Psoas muscle (tissue), 8 donors: ENCODE results near the gene PRRG1. TPM values are rescaled to one million over a fixed set of nuclear protein-coding genes. Genes with fewer than 3 reads are reported as not detected.
"Not testable (repeated sequence)": the region's sequence is repeated elsewhere in the genome, so short reads cannot be mapped to it uniquely, and the experiment has no call there.

Experiments
- ATAC-seq, 4 donors: fragments of 200-7000 bp; cut with Tn5 transposase; one replicate each; pipeline ENCODE4 v1.9.1; 2020; ENCODE audit warnings: moderate library complexity in 3 of 4, mild to moderate bottlenecking in 2 of 4
- DNase-seq, 2 donors: peaks; one replicate each; pipeline ENCODE4 v3.0.0-alpha.2; 2020
- H3K27ac ChIP-seq: fragments of 200-600 bp; one replicate; pipeline ENCODE4 v1.8.0; 2022
- H3K27me3 ChIP-seq, 3 donors: fragments of 200-600 bp in 1 of 3; one replicate each; pipeline versions ENCODE4 v1.6.1 to v1.8.0; 2013 to 2022; ENCODE audit warnings: low read length in 2 of 3, mild to moderate bottlenecking in 2 of 3, moderate library complexity in 1 of 3; ENCODE audit not compliant: insufficient read depth in 3 of 3
- H3K36me3 ChIP-seq, 2 donors: fragments of 200-600 bp in 1 of 2; one replicate each; pipeline versions ENCODE4 v1.6.1 to v1.8.0; 2013 to 2022; ENCODE audit warnings: low read depth in 1 of 2, mild to moderate bottlenecking in 1 of 2, moderate library complexity in 1 of 2; ENCODE audit not compliant: insufficient read depth in 1 of 2
- H3K4me1 ChIP-seq: fragments of 200-600 bp; one replicate; pipeline ENCODE4 v1.8.0; 2022
- H3K4me3 ChIP-seq: fragments of 200-600 bp; one replicate; pipeline ENCODE4 v1.8.0; 2022; ENCODE audit warnings: mild to moderate bottlenecking
- H3K9me3 ChIP-seq: fragments of 200-600 bp; one replicate; pipeline ENCODE4 v1.8.0; 2022
- CTCF ChIP-seq: fragments of 200-600 bp; IDR thresholded peaks from one replicate; pipeline ENCODE4 v1.8.0; 2022; ENCODE audit warnings: antibody characterized with exemption
- WGBS, 3 donors: extraction: QIAGEN DNeasy Blood & Tissue Kit; methylation state at CpG; one replicate each; pipeline versions ENCODE4 v1.1.6 to v1.1.7; 2013; 5-methylcytosine and 5-hydroxymethylcytosine counted together
- intact Hi-C, 2 donors: fragments of 100-400 bp; cut with DNase I; formaldehyde crosslinking; loops; one replicate each; pipeline versions ENCODE4 v1.11.0 to v1.14.2; 2022
- polyA plus RNA-seq, 3 donors: library from polyadenylated mRNA; stranded (reverse); fragments of 200-250 nt; gene quantifications; one replicate each; pipeline ENCODE4 v1.2.3, GENCODE V29; 2013
- total RNA-seq, 4 donors: library from RNA; stranded (reverse); fragmentation: NEBNext Ultra II Directional in 2 of 4; extraction: Animal tissue kit (Norgen Biotek cat#: 25700) in 2 of 4; gene quantifications; one replicate each; pipeline versions ENCODE4 v1.2.1 to v1.2.4, GENCODE V29; 2021 to 2023
- donor health status: healthy with polysubstance abuse.
- donor health status: DM: no; HTN: no; CAD: no; lungs with moderate emphysema.
- donor health status: Bipolar disorder and iron deficiency.
- donor health status: healthy.
- donor health status: DM: yes; HTN: yes; CAD: no.
- donor health status: DM: no; HTN: no; CAD: no.
- donor health status: DM: no; HTN: no; CAD: no.
- donor health status: DM: yes; HTN: yes; CAD: no.

PRRG1 gene
- total and polyA plus RNA-seq, 7 donors: 2.5 to 21.3 (median 8.8) TPM

GRCh38 chrX:37488323-37488722 lies 139.2 kb downstream of the PRRG1 start:
- H3K4me1 ChIP-seq: no peaks in the 10 kb centered on the region
- H3K27ac ChIP-seq: no peak overlapping the region
- no peak for TF ChIP-seq CTCF
- DNase-seq (no peak), ATAC-seq (peak in 3 of 4 donors; percentile 28 to 63 (median 61))
- no peaks in the 10 kb centered on the region for H3K9me3 ChIP-seq
- H3K4me3 ChIP-seq: no peak overlapping the region
- no peaks in the 10 kb centered on the region for H3K27me3 ChIP-seq
- no peaks in the 10 kb centered on the region for H3K36me3 ChIP-seq
- intact Hi-C loops: no loop called here
- 18 to 53% (median 48%) methylated on average over 3 of the region's 3 CpGs for WGBS, 3 donors

GRCh38 chrX:37491686-37492085 lies 142.5 kb downstream of the PRRG1 start:
- WGBS, 3 donors: 85 to 98% (median 96%) methylated on average over 10 to 28 of the region's 34 CpGs
- DNase-seq: no peak

GRCh38 chrX:37495760-37496159 lies 146.6 kb downstream of the PRRG1 start:
- H3K9me3 ChIP-seq, H3K27ac ChIP-seq, intact Hi-C loops, H3K4me3 ChIP-seq, H3K27me3 ChIP-seq, H3K36me3 ChIP-seq, DNase-seq, H3K4me1 ChIP-seq: not testable (repeated sequence)
- peak in 2 of 4 donors; percentile 41 to 56 for ATAC-seq
- peak; percentile 24 for TF ChIP-seq CTCF
- WGBS, 3 donors: 28 to 43% (median 42%) methylated on average over 2 of the region's 2 CpGs

More at GRCh38 chrX:37491686-37492085, 142.5 kb downstream of the PRRG1 start:
- Histone ChIP-seq H3K9me3 (no peaks in the 10 kb centered on the region), H3K27me3 (no peaks in the 10 kb centered on the region), H3K4me3 (no peak overlapping the region), H3K4me1 (no peaks in the 10 kb centered on the region), H3K27ac (no peak overlapping the region), H3K36me3 (no peaks in the 10 kb centered on the region)
- no peak for ATAC-seq
- TF ChIP-seq CTCF: no peak
- intact Hi-C loops: no loop called here

GRCh38 chrX:37497126-37497525 lies 148.0 kb downstream of the PRRG1 start:
- H3K27ac ChIP-seq, H3K4me1 ChIP-seq, H3K4me3 ChIP-seq, H3K27me3 ChIP-seq, intact Hi-C loops, DNase-seq, H3K36me3 ChIP-seq, H3K9me3 ChIP-seq: not testable (repeated sequence)
- WGBS, 3 donors: 30 to 47% (median 31%) methylated on average over 1 of the region's 1 CpG
- ATAC-seq: peak; percentile 71 to 85 (median 82)

- intact Hi-C loops, H3K27me3 ChIP-seq, H3K27ac ChIP-seq, H3K36me3 ChIP-seq, H3K4me3 ChIP-seq, DNase-seq, H3K4me1 ChIP-seq, H3K9me3 ChIP-seq: not testable (repeated sequence)
- peak in 1 of 4 donors; percentile 33 for ATAC-seq
These were observed 149.2 kb downstream of the PRRG1 start for GRCh38 chrX:37498323-37498722.

GRCh38 chrX:37499649-37500048 lies 150.5 kb downstream of the PRRG1 start:
- intact Hi-C loops, H3K9me3 ChIP-seq, H3K4me1 ChIP-seq, H3K4me3 ChIP-seq, DNase-seq, ATAC-seq, H3K36me3 ChIP-seq, H3K27me3 ChIP-seq, H3K27ac ChIP-seq: not testable (repeated sequence)
- 81 to 93% (median 89%) methylated on average over 3 to 4 of the region's 4 CpGs for WGBS, 3 donors
